Calu3 (cell line): ENCODE measurements around the gene GMCL2. TPM values are rescaled to one million over a fixed set of nuclear protein-coding genes. Genes with fewer than 3 reads are reported as not detected.
"Not testable (repeated sequence)": the region's sequence is repeated elsewhere in the genome, so short reads cannot be mapped to it uniquely, and the experiment has no call there.

Experiments
- BruUV-seq: library from RNA; stranded (reverse); fragments of 400-500 nt; replicated peaks from 2 replicates; lab custom pipeline; 2021; lab: Mats Ljungman, UMichigan
- CTCF ChIA-PET: fragments of 300-600 bp; sonication (Branson Sonifier 250); formaldehyde crosslinking; loops from one replicate; lab custom pipeline; 2022; ENCODE audit warnings: antibody characterized with exemption; lab: Charles Lee
- DNase-seq: peaks from one replicate; pipeline ENCODE4 v3.0.0; 2022
- H3K27ac Mint-ChIP-seq: one replicate; pipeline ENCODE4 v1.8.0; 2022; ENCODE audit warnings: mixed read lengths; ENCODE audit not compliant: unreplicated experiment
- H3K27me3 Mint-ChIP-seq: one replicate; pipeline ENCODE4 v1.8.0; 2022; ENCODE audit warnings: mixed read lengths; ENCODE audit not compliant: unreplicated experiment
- H3K36me3 Mint-ChIP-seq: one replicate; pipeline ENCODE4 v1.8.0; 2022; ENCODE audit warnings: mild to moderate bottlenecking, moderate library complexity, mixed read lengths; ENCODE audit not compliant: insufficient read depth, unreplicated experiment
- H3K4me1 Mint-ChIP-seq: one replicate; pipeline ENCODE4 v1.8.0; 2022; ENCODE audit warnings: mild to moderate bottlenecking, low read depth, mixed read lengths; ENCODE audit not compliant: unreplicated experiment
- H3K4me3 Mint-ChIP-seq: one replicate; pipeline ENCODE4 v1.8.0; 2022; ENCODE audit warnings: mild to moderate bottlenecking, low read depth, moderate library complexity, mixed read lengths; ENCODE audit not compliant: unreplicated experiment
- H3K9me3 Mint-ChIP-seq: one replicate; pipeline ENCODE4 v1.8.0; 2022; ENCODE audit warnings: low read depth, mixed read lengths; ENCODE audit not compliant: unreplicated experiment
- CTCF ChIP-seq: fragments of 200-600 bp; IDR thresholded peaks from one replicate; pipeline ENCODE4 v1.8.0; 2022; ENCODE audit warnings: antibody characterized with exemption; ENCODE audit not compliant: unreplicated experiment
- intact Hi-C: fragments of 100-400 bp; cut with micrococcal nuclease; formaldehyde crosslinking; loops from one replicate; pipeline ENCODE4 v1.10.0; 2022; ENCODE audit not compliant: unreplicated experiment
- total RNA-seq: library from RNA; stranded (reverse); gene quantifications from 2 replicates; pipeline ENCODE4 v1.2.3, GENCODE V29; 2022

GMCL2 gene
- total RNA-seq, 1 experiment from 2014 or later: not detected

- CTCF ChIA-PET: interaction anchor here (1.7 kb wide), 1 partner anchor 25 kb away, joined by 4 read pairs; no protein-coding TSS in a partner anchor
- H3K4me3 Mint-ChIP-seq: peak overlapping the region; percentile 84
- intact Hi-C loops: no loop called here
- H3K36me3 Mint-ChIP-seq: peaks cover 66% of the 10 kb centered on the region
- H3K27me3 Mint-ChIP-seq: no peaks in the 10 kb centered on the region
- H3K27ac Mint-ChIP-seq: peak overlapping the region; percentile 90
- peaks cover 6% of the 10 kb centered on the region for H3K9me3 Mint-ChIP-seq
- TF ChIP-seq CTCF: no peak
- no TSS peak for BruUV-seq
- H3K4me1 Mint-ChIP-seq: peaks cover 34% of the 10 kb centered on the region
- DNase-seq: no peak
These were observed 44.5 kb upstream of the GMCL2 start for GRCh38 chr5:178231539-178232123.

- CTCF ChIA-PET: interaction anchor here (1.7 kb wide), 1 partner anchor 24 kb away, joined by 4 read pairs; no protein-coding TSS in a partner anchor
- Mint-ChIP-seq H3K27ac (peak overlapping the region; percentile 90), H3K36me3 (peaks cover 70% of the 10 kb centered on the region), H3K4me3 (peak overlapping the region; percentile 84), H3K4me1 (peaks cover 39% of the 10 kb centered on the region), H3K9me3 (peaks cover 6% of the 10 kb centered on the region), H3K27me3 (no peaks in the 10 kb centered on the region)
- intact Hi-C loops: no loop called here
- no peak for TF ChIP-seq CTCF
- TSS peak; percentile 21 for BruUV-seq
- no peak for DNase-seq
These were observed 43.8 kb upstream of the GMCL2 start for GRCh38 chr5:178230879-178231538.

GRCh38 chr5:178229861-178230260, 42.7 kb upstream of the GMCL2 start:
- Mint-ChIP-seq H3K4me1 (peaks cover 33% of the 10 kb centered on the region), H3K9me3 (peaks cover 6% of the 10 kb centered on the region), H3K27ac (no peak overlapping the region), H3K27me3 (no peaks in the 10 kb centered on the region), H3K36me3 (peaks cover 66% of the 10 kb centered on the region), H3K4me3 (peak overlapping the region; percentile 84)
- intact Hi-C loops: no loop called here
- no peak for TF ChIP-seq CTCF
- CTCF ChIA-PET: no interaction called here
- BruUV-seq: no TSS peak
- no peak for DNase-seq

- BruUV-seq, DNase-seq, H3K4me3 Mint-ChIP-seq, intact Hi-C loops, CTCF ChIA-PET, H3K27me3 Mint-ChIP-seq, H3K9me3 Mint-ChIP-seq: not testable (repeated sequence)
- Mint-ChIP-seq H3K27ac (peak overlapping the region; percentile 12), H3K36me3 (peaks cover 69% of the 10 kb centered on the region), H3K4me1 (peaks cover 29% of the 10 kb centered on the region)
These were observed 41.9 kb upstream of the GMCL2 start for GRCh38 chr5:178229111-178229510.

GRCh38 chr5:178228609-178229008, 41.4 kb upstream of the GMCL2 start:
- no TSS peak for BruUV-seq
- H3K9me3 Mint-ChIP-seq: peaks cover 6% of the 10 kb centered on the region

More at GRCh38 chr5:178228609-178229008, 41.4 kb upstream of the GMCL2 start:
- no peak for TF ChIP-seq CTCF
- Mint-ChIP-seq H3K4me1 (peaks cover 29% of the 10 kb centered on the region), H3K27ac (no peak overlapping the region), H3K4me3 (no peak overlapping the region), H3K27me3 (no peaks in the 10 kb centered on the region), H3K36me3 (peaks cover 72% of the 10 kb centered on the region)
- CTCF ChIA-PET: no interaction called here
- intact Hi-C loops: no loop called here
- no peak for DNase-seq
